HUES6 (cell line): ENCODE measurements around the gene CHRNB1.

Source experiments
- H3K27ac ChIP-seq: 2 replicates; pipeline ENCODE4 v1.7.0; 2013; ENCODE audit warnings: low read depth, mild to moderate bottlenecking, low read length, inconsistent platforms
- H3K27me3 ChIP-seq: 2 replicates; pipeline ENCODE4 v1.6.1; 2013; ENCODE audit warnings: low read length; ENCODE audit not compliant: control insufficient read depth, insufficient read depth
- H3K36me3 ChIP-seq: 2 replicates; pipeline ENCODE4 v1.6.1; 2013; ENCODE audit warnings: low read length; ENCODE audit not compliant: control insufficient read depth, insufficient read depth
- H3K4me1 ChIP-seq: 2 replicates; pipeline ENCODE4 v1.6.1; 2013; ENCODE audit warnings: low read length; ENCODE audit not compliant: control insufficient read depth, insufficient read depth
- H3K4me3 ChIP-seq: 2 replicates; pipeline ENCODE4 v1.5.1; 2013; ENCODE audit warnings: low read depth, low read length
- H3K9ac ChIP-seq: one replicate; pipeline ENCODE4 v1.6.1; 2013; ENCODE audit warnings: mild to moderate bottlenecking, low read length
- H3K9me3 ChIP-seq: 2 replicates; pipeline ENCODE4 v1.6.1; 2013; ENCODE audit warnings: low read depth, low read length; ENCODE audit not compliant: control insufficient read depth, insufficient read depth

Gene CHRNB1, protein sequence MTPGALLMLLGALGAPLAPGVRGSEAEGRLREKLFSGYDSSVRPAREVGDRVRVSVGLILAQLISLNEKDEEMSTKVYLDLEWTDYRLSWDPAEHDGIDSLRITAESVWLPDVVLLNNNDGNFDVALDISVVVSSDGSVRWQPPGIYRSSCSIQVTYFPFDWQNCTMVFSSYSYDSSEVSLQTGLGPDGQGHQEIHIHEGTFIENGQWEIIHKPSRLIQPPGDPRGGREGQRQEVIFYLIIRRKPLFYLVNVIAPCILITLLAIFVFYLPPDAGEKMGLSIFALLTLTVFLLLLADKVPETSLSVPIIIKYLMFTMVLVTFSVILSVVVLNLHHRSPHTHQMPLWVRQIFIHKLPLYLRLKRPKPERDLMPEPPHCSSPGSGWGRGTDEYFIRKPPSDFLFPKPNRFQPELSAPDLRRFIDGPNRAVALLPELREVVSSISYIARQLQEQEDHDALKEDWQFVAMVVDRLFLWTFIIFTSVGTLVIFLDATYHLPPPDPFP

GRCh38 chr17:7444682-7445618, at the start of gene CHRNB1:
TSS of gene CHRNB1 (plus strand) at chr17:7445061. CDS start at chr17:7445128, 67 bp downstream.
- Histone ChIP-seq H3K27ac (0 out of 2 replicates have a peak within 1 kb of the TSS, but pooled peaks have one; percentile 28), H3K4me1 (peaks cover 27% of the 10 kb centered on the region), H3K9me3 (no peaks in the 10 kb centered on the region), H3K27me3 (peaks cover 31% of the 10 kb centered on the region), H3K4me3 (peak within 1 kb of the TSS; percentile 75), H3K9ac (peak within 1 kb of the TSS; percentile 27), H3K36me3 (no peaks in the 10 kb centered on the region)

- Histone ChIP-seq H3K27ac (no peak overlapping the region), H3K9ac (no peak overlapping the region), H3K36me3 (peaks cover 10% of the 10 kb centered on the region; the same call in 1 of the 2 replicates), H3K9me3 (no peaks in the 10 kb centered on the region), H3K27me3 (no peaks in the 10 kb centered on the region), H3K4me3 (no peak overlapping the region), H3K4me1 (peaks cover 3% of the 10 kb centered on the region; the same call in 1 of the 2 replicates)
These were observed 48.7 kb upstream of the CHRNB1 start for GRCh38 chr17:7396147-7396546.

- Histone ChIP-seq H3K4me3 (no peak overlapping the region), H3K27me3 (no peaks in the 10 kb centered on the region), H3K27ac (no peak overlapping the region), H3K9ac (no peak overlapping the region), H3K9me3 (no peaks in the 10 kb centered on the region), H3K36me3 (peaks cover 2% of the 10 kb centered on the region; the same call in 1 of the 2 replicates), H3K4me1 (peaks cover 6% of the 10 kb centered on the region)
These were observed 46.2 kb upstream of the CHRNB1 start for GRCh38 chr17:7398612-7399011.

GRCh38 chr17:7403043-7403726, 41.7 kb upstream of the CHRNB1 start:
- peaks cover 2% of the 10 kb centered on the region; the same call in 1 of the 2 replicates for H3K36me3 ChIP-seq
- H3K27ac ChIP-seq, result peak overlapping the region; percentile 29; the same call in 1 of the 2 replicates
- no peaks in the 10 kb centered on the region for H3K27me3 ChIP-seq

DNA sequence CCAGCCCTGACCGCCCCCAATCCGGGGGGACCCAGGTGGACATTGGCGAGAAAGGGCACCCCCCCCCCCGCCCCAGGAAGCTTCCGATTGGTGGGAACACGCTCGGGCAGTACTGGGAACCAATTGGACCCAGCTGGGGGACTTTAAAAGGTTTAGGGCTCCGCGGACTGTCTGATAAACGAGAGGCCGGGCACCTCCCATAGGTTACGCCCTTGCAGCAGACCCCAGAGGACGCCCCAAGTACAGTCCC, 41.2 kb upstream of the CHRNB1 start:
- Histone ChIP-seq H3K4me3 (peak overlapping the region; percentile 75), H3K27me3 (peaks cover 2% of the 10 kb centered on the region; the same call in 1 of the 2 replicates), H3K9ac (peak overlapping the region; percentile 46)

More at GRCh38 chr17:7403043-7403726, 41.7 kb upstream of the CHRNB1 start:
- Histone ChIP-seq H3K4me3 (peak overlapping the region; percentile 75), H3K9ac (peak overlapping the region; percentile 46), H3K4me1 (peaks cover 19% of the 10 kb centered on the region), H3K9me3 (no peaks in the 10 kb centered on the region)

DNA sequence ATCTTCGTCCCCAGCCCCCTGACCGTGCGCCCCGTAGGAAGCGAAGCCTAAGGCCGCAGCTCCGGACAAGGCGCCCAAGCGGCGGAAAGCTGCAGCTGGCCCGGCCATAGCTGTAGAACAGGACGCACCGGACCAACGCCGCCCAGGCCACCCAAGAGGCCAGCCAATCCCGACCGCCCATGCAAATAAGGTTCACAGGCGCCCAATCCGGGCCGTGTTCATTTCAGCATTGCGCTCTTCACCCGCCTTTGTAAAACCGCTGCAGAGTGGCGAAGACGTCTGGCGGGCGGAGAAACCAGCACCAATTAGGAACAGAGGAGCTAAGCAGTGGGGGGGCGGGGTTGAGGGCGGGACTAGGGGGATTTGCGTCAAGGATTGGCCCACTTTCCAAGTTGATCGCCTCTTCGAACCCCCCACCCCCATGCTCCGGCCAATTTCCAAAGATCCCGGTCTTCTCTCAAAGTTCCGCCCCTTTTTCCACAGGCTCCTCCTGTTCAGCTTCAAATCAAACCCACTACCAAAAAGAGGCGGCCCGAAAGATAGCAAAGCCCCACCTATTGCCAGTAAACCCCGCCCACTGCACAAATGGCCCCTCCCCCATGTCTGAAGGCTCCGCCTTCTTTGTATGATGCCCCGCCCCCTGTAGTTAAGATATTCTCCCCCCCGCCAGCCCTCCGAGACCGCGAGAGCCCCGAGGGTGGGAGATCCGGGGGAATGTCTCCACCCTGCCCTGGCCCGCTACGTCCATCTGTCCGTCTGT, 40.7 kb upstream of the CHRNB1 start, which contains the start of gene TMEM256:
Gene TMEM256 (minus strand): TSS at position 121 of the 760 bp plus-strand sequence. CDS start 13 bp downstream, at position 108.
- Histone ChIP-seq H3K9ac (peak within 1 kb of the TSS; percentile 46), H3K36me3 (peaks cover 11% of the 10 kb centered on the region), H3K4me1 (peaks cover 21% of the 10 kb centered on the region), H3K4me3 (peak within 1 kb of the TSS; percentile 75), H3K9me3 (no peaks in the 10 kb centered on the region), H3K27ac (peak within 1 kb of the TSS; percentile 50; the same call in 1 of the 2 replicates), H3K27me3 (peaks cover 4% of the 10 kb centered on the region; the same call in 1 of the 2 replicates)

More for the DNA sequence above, 41.2 kb upstream of the CHRNB1 start:
- Histone ChIP-seq H3K27ac (peak overlapping the region; percentile 29; the same call in 1 of the 2 replicates), H3K9me3 (no peaks in the 10 kb centered on the region), H3K4me1 (peaks cover 21% of the 10 kb centered on the region), H3K36me3 (peaks cover 5% of the 10 kb centered on the region)

GRCh38 chr17:7404737-7405349, 40.0 kb upstream of the CHRNB1 start:
- Histone ChIP-seq H3K4me3 (peak overlapping the region; percentile 75), H3K9me3 (no peaks in the 10 kb centered on the region), H3K9ac (peak overlapping the region; percentile 75), H3K27me3 (peaks cover 4% of the 10 kb centered on the region; the same call in 1 of the 2 replicates), H3K36me3 (peaks cover 17% of the 10 kb centered on the region), H3K4me1 (peaks cover 21% of the 10 kb centered on the region), H3K27ac (peak overlapping the region; percentile 50; the same call in 1 of the 2 replicates)

DNA sequence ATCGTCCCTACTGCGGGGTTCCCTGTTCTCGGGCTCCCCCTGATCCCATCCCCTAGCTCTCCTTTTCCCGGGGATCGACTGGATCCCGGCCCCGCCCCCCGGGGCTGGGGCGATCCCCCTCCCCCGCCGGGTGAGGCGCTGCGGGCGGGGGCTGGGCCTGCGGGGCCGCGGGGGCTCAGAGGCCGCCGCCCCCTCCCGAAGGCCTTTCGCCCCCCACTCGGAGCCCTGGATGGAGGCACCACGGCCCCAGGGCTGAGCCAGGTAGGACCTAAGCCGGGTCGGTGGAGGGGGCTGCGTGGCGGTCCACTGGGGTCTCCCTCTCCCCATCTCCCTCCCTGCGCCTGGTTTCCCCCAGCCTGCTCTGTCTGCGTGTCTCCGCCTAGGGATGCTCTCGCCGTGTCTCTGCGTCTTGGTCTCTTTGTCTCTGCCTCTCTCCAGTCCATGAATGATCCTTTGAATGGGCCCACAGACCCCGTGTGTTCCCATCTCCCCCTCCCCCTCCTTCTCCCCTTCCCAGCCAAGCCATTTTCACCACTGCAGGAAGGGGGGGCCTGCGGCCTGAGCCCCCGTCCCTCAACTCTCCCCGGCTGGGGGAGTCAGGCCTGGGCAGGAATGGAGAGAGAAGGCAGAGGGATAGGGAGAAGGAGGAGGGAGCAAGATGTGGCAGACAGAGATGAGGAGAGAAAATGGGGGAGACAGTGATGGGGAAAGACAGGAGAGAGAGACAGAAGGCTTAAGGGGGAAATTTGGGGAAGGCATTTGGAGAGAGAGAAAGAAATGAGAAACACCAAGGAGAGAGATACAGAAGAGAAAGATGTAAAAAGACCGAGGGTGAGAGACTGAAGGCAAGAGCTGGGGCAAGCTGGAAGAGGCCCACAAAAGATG, 39.3 kb upstream of the CHRNB1 start:
- peaks cover 25% of the 10 kb centered on the region for H3K36me3 ChIP-seq
- H3K9ac ChIP-seq, result peak overlapping the region; percentile 75
- peak overlapping the region; percentile 50; the same call in 1 of the 2 replicates for H3K27ac ChIP-seq
- H3K4me1 ChIP-seq, result peaks cover 21% of the 10 kb centered on the region
- peak overlapping the region; percentile 75 for H3K4me3 ChIP-seq
- no peaks in the 10 kb centered on the region for H3K9me3 ChIP-seq
- H3K27me3 ChIP-seq, result peaks cover 4% of the 10 kb centered on the region; the same call in 1 of the 2 replicates
